GM19099 (cell line): ENCODE data around the gene HK2.

Experiments used
- POLR2A ChIP-seq: IDR thresholded peaks from 3 replicates; pipeline ENCODE4 v1.6.1; 2011; ENCODE audit warnings: low read depth; ENCODE audit not compliant: insufficient read length; ENCODE audit errors: extremely low read depth

HK2 gene

DNA sequence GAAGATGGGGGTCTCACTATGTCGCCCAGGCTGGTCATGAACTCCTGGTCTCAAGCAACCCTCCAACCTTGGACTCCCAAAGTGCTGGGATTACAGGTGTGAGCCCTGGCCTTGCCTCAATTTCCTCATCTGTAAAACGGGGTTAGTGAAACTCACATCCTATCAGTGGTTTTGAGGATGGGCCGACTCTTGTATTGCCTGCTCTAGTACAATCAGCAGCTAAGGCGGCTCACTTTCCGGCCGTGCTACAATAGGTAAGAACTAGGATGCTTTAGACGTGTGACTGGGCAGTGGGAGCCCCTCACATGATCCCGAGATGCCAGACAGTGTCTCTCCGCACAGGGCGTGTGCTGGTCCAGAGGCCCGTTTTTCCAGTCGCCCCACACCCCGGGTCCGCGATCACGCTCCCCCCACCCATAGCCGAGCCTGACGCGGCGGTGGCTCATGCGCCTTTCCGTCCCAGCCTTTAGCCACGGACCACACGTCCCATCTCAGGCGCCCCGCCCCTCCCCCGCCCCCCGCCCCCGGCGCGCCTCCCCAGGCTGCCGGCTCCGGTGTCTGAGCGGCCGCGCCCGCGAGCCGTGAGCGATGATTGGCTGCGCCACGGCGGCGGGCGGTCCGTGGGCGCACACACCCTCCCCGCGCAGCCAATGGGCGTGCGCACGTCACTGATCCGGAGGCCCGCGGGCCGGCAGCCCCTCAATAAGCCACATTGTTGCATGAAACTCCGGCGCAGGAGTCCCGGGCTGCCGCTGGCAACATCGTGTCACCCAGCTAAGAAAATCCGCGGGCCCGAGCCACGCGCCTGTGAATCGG lies at the start of gene HK2:
TSS of gene HK2 (plus strand) at position 710 of the 816 bp plus-strand sequence. CDS start 454 bp downstream, outside the sequence.
- peak; percentile 57 for TF ChIP-seq POLR2A

DNA sequence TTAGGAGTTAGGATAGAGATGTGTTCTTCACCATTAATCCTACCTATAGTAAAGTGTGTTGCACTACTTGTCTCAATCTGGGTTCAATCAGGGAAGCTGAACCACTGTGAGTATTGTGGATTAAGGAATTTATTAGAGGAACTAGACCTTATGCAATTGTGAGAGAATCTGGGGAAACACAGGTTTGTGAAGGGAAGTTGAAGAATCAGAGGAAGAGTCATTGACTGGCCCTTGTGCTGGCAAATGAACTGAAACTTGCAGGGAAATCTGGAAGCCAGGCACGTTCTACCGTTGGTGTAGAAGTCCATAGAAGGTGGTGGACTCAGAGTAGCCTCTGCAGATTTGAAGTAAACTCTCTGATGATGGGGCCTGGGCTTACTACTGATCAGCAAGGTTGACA lies 44.7 kb upstream of the HK2 start:
- TF ChIP-seq POLR2A: no peak

DNA sequence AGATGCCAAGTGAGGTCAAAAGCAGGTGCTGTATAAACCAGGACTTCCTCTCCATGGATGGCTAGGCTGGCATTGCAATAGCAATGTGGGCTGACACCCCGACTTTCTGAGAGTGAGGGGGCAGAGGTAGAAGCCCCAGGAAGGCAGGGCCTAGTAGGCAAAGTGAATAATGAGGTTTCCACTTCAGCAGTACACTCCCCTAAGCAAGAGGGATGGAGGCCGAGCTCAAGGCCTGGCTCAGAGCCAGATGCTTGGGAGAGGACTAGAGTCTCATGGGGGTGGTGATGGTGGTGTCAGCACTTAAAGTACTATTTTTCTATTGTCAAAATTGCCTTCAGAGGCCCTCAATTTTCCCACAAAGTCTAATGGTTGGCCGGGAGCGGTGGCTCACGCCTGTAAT lies 41.6 kb upstream of the HK2 start:
- no peak for TF ChIP-seq POLR2A

DNA sequence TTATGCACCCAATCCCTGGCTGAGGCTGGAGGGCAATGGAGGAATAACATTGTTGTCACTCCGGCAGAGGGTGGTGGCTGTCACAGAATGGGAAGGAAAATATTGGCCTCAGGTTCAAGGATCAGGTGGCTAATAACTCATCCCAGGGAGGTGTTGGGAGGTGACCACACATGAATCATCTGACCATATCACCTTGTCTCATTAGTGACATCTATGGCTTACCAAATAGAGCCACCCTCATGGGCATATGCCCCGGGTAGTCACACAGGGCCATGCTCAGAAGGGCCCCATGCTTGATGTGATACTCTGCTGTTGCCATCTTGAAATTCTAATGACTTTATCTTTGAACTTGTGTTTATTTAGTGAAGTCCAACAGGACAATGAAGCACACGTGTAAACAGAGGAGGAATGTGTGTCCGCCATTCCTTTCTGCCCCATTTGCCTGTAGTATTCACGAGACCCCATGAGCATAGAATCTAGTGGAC lies 27.5 kb upstream of the HK2 start:
- no peak for TF ChIP-seq POLR2A

DNA sequence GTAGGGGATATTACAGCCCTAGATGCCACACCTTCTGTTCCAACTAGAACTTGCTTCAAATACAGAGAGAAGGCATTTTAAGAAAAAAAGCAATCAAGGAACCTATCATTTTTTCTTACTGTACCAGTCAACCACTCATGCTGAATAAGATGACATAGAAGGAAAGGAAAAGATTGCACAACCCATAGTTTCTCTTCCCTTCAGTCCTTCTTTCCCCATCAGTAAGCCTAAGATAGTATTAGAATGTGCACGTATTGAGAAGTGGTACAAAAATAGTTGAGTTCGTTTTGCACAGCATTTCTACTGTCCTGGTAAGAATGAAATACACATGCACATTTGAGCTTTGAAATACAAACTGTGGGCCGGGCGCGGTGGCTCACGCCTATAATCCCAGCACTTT lies 27.0 kb upstream of the HK2 start:
- no peak for TF ChIP-seq POLR2A

DNA sequence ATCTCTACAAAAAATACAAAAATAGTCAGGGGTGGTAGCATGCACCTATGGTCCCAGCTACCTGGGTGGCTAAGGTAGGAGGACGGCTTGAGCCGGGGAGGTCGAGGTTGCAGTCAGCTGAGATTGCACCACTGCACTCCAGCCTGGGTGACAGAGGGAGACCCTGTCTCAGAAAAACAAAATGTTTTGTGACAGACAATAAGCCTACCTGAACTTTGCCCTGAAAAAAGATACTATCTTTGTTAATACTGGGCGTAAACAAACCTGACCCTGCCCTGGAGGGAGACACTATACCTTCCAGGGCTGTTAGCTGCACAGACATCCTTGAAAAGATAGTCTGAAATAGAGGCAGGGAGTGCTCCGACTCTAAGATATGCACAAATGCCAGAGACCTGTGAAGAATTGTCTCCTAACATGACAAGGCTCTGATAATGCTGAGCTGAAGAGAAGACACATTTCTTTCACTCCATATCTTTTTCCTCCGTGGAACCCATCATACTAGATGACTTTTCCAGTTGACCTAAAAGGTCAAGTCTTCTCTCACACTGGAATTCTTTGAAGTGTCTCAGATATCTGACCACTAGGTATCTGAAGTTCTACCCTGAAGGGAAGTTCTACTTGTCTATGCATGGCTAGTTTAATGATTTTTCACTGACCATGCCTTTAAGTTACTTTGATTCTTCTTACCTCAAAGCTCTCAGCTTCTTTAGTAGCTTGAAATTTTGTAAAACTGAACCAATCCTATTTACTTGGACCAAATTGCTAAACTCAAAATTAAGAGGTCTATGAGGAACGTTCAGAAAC lies 20.9 kb upstream of the HK2 start:
- no peak for TF ChIP-seq POLR2A

DNA sequence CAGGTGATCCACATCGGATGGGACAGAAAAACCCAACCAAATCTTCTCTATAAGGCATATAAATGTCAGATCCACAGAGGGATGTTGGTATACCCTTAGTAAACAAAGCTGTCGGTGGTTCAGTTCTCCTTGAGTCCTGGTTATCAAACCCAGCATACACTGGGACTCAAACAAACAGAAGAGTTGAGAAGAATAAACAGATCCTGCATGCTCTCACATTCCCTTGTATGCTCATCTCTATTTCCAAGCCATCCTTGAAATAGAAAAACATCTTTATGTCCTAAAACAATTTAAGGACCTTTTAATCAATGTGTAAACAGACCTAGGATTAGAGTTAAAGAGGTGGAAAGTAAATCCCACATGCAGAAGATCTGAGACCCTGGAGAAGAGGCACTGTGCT lies 19.8 kb upstream of the HK2 start:
- no peak for TF ChIP-seq POLR2A

DNA sequence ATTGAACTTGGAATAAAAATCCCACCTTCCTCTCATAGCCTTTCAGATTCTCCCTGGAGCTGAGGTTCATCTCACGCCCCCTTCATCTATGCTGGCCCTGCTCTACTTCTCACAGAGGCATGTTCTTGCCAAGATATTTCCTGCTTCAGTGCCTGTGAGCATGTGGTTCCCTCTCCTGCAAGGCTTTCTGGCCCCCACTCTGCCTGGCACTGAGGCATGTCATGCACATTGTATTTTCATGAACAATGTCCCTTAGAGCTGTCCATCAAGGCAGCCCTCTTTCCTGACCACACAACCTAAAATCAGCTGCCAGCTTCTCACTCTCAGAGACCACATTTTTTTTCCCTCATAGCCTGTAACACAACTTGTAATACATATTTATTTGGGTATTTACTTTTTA lies 18.0 kb upstream of the HK2 start:
- no peak for TF ChIP-seq POLR2A

DNA sequence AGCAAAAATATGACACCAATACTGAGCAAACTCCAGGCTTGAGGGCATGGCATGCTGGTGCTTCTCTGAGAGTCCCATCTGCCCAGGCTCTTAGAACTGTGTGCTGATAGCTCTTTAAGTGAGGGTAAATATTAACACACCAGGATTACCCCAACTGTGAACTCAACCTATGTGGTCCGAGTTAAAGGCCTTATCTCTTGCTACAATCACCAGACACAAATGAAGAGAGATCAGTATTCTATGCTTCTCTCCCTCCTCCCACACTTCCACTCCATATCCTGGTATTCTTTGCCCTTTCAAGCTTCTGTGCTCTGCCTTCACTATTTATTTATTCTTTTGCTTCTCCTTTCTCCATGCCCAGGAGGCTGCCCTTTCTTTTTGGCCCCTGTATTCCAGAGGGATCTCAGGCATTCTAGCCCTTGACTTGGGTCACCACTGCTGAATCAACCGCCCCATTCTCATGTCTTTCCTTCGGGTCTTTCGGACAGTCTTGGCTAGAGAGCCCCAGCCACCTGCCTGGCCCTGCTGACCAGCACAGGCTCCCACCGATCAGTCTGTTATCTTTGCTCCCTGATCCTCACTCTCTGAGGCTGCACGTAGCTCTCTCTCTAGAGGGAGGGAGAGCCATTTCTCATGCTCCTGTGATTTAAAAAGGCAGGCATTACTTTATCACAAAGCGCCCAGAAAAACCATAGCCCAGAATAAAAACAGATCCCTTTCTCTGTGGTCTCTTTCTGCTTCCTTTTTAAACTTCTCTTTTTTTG lies 17.2 kb upstream of the HK2 start:
- TF ChIP-seq POLR2A: no peak

DNA sequence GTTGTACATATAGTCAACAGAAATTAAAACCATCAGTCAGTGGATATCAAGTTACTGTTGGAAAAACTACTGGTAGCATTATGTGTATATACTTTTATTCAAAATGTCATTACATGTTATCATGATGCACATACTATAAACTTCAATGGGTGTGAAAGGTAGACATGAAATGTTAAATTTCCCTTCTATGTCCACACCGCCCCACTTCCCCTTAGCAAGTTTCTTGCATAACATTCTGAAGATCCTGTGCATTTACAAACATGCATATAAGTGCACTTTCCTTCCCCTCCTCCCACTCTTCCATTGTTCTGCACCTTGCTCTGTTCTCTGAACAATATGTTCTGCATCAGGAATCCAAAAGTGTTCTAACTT lies 16.6 kb upstream of the HK2 start:
- no peak for TF ChIP-seq POLR2A

DNA sequence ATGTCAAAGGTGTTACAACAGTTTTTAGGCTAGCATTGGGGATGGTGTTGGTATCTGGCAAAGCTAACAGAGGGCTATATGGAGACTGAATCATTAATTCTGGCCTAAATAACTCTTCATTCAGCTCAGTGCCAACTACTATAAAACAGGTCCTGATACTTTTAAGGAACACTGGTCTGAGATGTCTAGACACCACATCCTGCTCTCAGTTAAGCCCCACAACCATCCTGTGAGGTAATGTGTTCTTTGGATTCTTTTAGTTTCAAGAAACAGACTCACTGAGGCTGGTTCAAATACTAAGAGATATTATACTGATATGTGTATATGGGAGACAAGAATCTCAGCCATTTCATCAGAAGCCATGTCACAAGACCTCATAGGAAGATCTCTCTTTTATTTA lies 14.2 kb upstream of the HK2 start:
- TF ChIP-seq POLR2A: no peak

DNA sequence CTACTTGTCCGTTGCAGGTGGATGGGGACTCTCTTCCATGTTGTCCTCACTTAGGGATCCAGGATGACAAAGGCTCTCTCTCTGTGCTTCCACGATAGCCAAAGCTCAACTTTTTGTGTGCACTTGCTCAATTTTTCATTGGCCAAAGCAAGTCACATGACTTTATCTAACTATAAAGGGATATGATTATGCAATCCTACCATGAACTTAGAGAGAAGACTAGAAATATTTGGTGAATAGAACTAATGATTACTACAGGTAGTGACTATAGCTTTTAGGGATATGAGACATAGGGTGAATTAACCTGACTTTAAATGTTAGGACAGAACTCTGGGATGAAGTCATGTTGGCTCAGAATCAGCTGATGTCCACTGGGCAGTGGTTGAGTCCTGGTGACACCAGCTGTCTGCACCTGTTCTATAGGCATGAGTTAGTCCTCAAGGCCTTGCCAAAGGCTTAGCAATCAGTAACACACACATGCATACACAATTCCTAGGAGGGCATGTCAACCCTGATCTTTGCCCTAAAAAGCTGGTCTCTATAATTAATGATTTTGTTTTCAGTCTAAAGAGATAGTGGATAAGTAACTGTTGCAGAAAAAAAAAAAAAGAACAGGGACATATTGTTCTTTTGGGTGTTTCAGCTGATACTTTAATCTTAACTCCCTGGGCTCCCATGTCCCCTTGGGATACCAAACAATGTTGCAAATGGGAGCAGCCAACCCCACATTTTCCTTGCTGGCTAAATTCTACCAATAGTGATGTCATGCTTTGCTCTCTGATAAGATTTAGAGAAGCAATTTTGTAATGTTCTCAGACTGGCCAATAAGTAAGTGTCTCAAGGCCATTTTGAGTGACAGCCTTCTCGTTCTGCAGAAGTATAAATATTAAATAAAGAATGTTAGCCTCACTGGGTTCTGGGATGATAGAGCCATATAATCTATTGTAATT lies 12.5 kb upstream of the HK2 start:
- no peak for TF ChIP-seq POLR2A

DNA sequence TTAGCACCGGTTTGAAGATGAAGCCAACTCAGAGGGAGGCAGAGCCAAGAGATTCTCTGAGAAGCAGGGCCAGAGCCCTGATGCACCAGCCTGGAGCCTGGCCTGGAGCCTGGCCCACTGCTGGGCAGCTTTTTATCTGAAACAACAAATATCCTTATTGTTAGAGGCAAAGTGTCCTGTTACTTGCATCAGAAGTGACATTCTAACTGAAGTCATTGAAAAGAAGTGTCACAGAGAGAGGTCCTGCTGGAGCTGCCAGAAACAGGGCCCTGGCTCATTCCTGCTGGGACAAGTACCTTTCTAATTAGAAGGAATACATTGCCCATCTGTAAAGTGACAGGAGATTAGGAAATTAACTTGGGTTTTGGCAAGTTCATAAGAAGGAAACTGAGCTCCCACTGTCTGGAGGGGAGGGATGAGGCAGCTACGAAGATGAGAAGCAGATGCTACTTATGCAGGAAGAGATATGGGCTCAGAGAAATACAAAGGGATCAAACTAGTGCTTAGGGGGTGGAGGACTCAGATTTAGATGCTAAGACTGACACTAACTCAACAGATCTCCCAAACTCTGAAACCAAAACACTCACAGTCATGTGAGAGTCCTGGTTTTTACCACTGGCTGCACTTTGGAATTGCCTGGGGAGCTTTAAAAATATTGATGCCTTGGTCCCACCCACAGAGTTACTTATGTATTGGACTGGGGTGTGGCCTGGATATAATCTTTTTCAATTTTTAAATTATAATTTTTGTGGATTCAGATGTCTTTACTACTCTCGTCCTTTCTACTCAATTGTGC lies 11.0 kb upstream of the HK2 start:
- no peak for TF ChIP-seq POLR2A
